Ramos (cell line): ENCODE results near the gene MAN2A1.
"Not testable (repeated sequence)": the region's sequence is repeated elsewhere in the genome, so short reads cannot be mapped to it uniquely, and the experiment has no call there.

Experiments used
- in situ Hi-C: fragments of 300-500 bp; cut with MboI; formaldehyde crosslinking; loops from one replicate; pipeline ENCODE4 v1.14.3; 2022; ENCODE audit warnings: low sequenced_read_pairs; ENCODE audit not compliant: unreplicated experiment

The MAN2A1 gene

GRCh38 chr5:109788596-109788995 is 98.9 kb downstream of the MAN2A1 start:
- in situ Hi-C loops: no loop called here

DNA sequence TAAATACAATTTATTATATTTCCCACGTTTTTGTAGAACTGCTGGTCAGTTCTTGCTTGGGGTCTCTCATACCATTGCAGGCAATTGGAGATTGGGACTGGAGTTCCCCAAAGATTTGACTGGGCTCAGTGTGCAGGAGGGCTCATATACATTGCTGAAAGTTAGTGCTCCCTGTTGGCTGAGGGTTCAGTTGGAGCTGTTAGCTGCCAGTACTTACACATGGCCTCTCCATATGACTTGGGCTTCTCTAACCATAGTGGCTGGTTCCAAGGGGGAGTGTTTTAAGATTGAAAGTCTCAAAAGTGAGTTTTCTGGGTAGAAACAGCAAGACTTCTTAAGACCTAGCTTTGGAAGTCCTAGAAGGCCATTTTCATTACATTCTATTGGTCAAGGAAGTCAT is 102.9 kb downstream of the MAN2A1 start:
- in situ Hi-C loops: no loop called here

DNA sequence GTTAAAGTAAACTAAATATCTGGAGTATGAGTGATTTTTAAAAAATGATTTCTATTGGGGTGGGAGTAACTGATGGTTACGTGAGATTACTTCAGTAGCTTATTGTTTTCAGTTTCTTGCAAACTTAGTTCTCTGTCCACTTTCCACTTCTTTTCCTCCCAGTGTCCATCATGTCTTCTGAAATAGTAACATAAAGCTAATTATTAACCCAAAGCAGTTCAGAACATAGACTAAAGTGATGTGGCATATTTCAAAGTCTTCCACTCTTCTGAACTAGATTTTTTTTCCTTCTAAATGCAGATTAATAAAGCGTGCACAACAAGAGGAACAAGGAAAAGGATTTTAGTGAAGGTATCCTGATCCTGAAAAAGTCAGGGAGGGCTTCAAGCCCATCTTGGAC is 114.1 kb downstream of the MAN2A1 start:
- in situ Hi-C loops: no loop called here

GRCh38 chr5:109805472-109805871 is 115.7 kb downstream of the MAN2A1 start:
- in situ Hi-C loops: no loop called here

GRCh38 chr5:109805883-109806282 is 116.2 kb downstream of the MAN2A1 start:
- in situ Hi-C loops: no loop called here

GRCh38 chr5:109812698-109813097 is 123.0 kb downstream of the MAN2A1 start:
- in situ Hi-C loops: no loop called here

- in situ Hi-C loops: no loop called here
Observed at GRCh38 chr5:109816732-109817131, 127.0 kb downstream of the MAN2A1 start.

DNA sequence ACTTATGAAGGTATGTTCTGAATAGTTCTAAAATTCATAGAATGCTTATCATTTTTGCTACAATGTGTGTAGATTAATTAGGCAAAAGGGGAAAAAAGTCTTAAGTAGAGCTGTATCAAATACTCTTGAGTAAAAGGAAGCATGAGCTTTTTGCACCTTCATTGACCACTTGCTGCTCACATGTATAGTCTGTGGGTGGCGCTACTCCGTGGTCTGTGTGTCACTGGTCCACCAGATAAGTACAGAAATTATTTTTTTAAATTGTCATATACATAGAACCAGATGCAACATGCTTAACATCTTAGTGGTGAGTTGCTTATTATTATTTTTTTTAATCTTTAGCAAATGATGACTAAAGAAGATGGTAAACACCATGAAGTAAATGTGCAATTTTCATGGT is 130.2 kb downstream of the MAN2A1 start:
- in situ Hi-C loops: no loop called here

GRCh38 chr5:109823597-109823996 is 133.9 kb downstream of the MAN2A1 start:
- in situ Hi-C loops: no loop called here

DNA sequence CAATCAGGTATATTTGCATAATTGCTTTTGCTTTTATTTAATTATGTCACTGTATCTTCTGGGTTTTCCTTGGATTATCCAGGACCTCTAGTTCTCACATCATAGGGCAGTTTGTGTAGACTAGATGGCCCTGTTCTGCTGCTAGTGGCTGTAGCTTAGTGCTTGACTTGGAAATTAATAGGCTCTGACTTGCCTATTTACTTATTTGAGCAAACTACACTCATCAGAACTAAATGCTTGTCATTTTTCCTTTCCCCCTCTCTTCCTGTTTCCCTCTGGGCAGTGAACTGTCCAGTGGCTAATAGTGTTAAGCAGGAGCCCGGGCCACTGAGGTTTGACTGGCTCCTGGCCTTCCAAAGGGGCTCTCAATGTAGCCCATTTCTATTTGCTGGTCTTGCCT is 135.7 kb downstream of the MAN2A1 start:
- in situ Hi-C loops: no loop called here

- in situ Hi-C loops: no loop called here
Observed at GRCh38 chr5:109826426-109826825, 136.7 kb downstream of the MAN2A1 start.

DNA sequence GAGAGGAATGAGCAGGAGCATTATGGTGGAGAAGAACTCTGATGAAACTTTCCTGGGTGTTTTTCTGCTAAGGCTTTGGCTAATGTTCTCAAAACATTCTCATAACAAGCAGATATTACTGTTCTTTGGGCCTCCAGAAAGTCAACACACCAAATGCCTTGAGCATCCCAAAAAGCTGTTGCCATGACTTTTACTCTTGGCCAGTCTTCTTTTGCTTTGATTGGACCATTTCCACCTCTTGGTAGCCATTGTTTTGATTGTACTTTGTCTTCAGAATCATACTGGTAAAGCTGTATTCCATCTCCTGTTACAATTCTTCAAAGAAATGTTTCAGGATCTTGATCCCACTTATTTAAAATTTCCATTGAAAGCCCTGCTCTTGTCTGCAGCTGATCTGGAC is 139.6 kb downstream of the MAN2A1 start:
- in situ Hi-C loops: no loop called here

GRCh38 chr5:109830955-109831502 is 141.3 kb downstream of the MAN2A1 start:
- in situ Hi-C loops: no loop called here

- in situ Hi-C loops: not testable (repeated sequence)
Observed at GRCh38 chr5:109832207-109833188, 142.8 kb downstream of the MAN2A1 start.

- in situ Hi-C loops: no loop called here
Observed at GRCh38 chr5:109833946-109834345, 144.2 kb downstream of the MAN2A1 start.

GRCh38 chr5:109836280-109836679 is 146.6 kb downstream of the MAN2A1 start:
- in situ Hi-C loops: no loop called here

- in situ Hi-C loops: no loop called here
Observed at GRCh38 chr5:109837231-109837861, 147.6 kb downstream of the MAN2A1 start.

DNA sequence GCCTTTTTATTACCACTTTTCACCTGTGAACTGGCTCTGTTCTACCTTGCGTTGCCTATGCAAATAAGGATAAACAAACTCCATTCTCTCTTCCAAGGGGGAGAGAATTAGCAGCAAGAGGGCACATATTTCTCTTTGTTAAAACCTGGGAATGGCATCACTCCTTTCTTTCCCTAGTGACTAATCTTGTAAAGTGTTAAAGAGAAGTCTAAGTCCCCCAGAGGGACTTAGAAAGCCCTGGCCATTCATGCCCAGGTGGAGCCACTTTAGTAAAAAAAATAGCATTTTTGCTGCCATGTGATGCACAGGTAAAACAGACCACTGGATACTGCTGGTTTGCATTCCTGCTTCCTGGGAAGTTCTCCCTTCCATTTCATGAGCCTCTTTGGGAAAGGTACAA is 148.4 kb downstream of the MAN2A1 start:
- in situ Hi-C loops: no loop called here

- in situ Hi-C loops: no loop called here
Observed at GRCh38 chr5:109844148-109844547, 154.4 kb downstream of the MAN2A1 start.

GRCh38 chr5:109844695-109845094 is 155.0 kb downstream of the MAN2A1 start:
- in situ Hi-C loops: no loop called here

- in situ Hi-C loops: no loop called here
Observed at GRCh38 chr5:109848130-109848529, 158.4 kb downstream of the MAN2A1 start.
